PFSK-1 (cell line): ENCODE results near the gene DHCR7.

Source experiments
- POLR2AphosphoS5 ChIP-seq: IDR thresholded peaks from 2 replicates; pipeline ENCODE4 v1.6.1; 2012; ENCODE audit warnings: low read depth, mild to moderate bottlenecking, control low read depth, low read length, moderate library complexity
- SIN3A ChIP-seq: IDR thresholded peaks from 2 replicates; pipeline ENCODE4 v1.6.1; 2012; ENCODE audit warnings: mild to moderate bottlenecking, low read length, moderate library complexity, borderline replicate concordance; ENCODE audit not compliant: insufficient read depth
- TAF1 ChIP-seq: IDR thresholded peaks from 2 replicates; pipeline ENCODE4 v1.6.1; 2012; ENCODE audit warnings: low read length, control low read depth, borderline replicate concordance; ENCODE audit not compliant: insufficient read depth

GRCh38 chr11:71478528-71478840 is 30.3 kb upstream of the DHCR7 start:
- TF ChIP-seq TAF1, result no peak
- TF ChIP-seq SIN3A, result no peak
- TF ChIP-seq POLR2AphosphoS5, result no peak
